ENCODE results near the gene QRICH2. TPM values are rescaled to one million over a fixed set of nuclear protein-coding genes. Genes with fewer than 3 reads are reported as not detected.
"Not testable (repeated sequence)": the region's sequence is repeated elsewhere in the genome, so short reads cannot be mapped to it uniquely, and the experiment has no call there.

The QRICH2 gene
- total RNA-seq, 4 donors from 2014 or later: 0.59 to 2.4 (median 1.1) TPM

GRCh38 chr17:76248013-76248782 lies 59.9 kb downstream of the QRICH2 start:
- TF ChIP-seq CTCF (IDR thresholded peaks at IDR 0.05 in 4 of 5, conservative IDR thresholded peaks at IDR 0.05 in 1 of 5) (peak in 2 of 5 experiments; percentile 9 to 24), POLR2A (IDR thresholded peaks at IDR 0.05) (peak in 1 of 2 donors; percentile 27)

GRCh38 chr17:76247304-76247703 lies 60.8 kb downstream of the QRICH2 start:
- ATAC-seq: no peak
- no peaks in the 10 kb centered on the region for H3K36me3 ChIP-seq
- intact Hi-C loops (cut with DNase I; ENCODE audit: low total_unique reads) (loop anchor here (10.0 kb wide), 1 partner anchor 393 kb away; the partner anchor contains the start of gene WBP2), in situ Hi-C loops (cut with MboI; ENCODE audit: low sequenced_read_pairs in 4 of 4) (no loop called here)
- no peak overlapping the region for H3K4me3 ChIP-seq
- no peak for TF ChIP-seq POLR2A (IDR thresholded peaks at IDR 0.05)
- TF ChIP-seq CTCF (IDR thresholded peaks at IDR 0.05 in 4 of 5, conservative IDR thresholded peaks at IDR 0.05 in 1 of 5): no peak
- no peak for DNase-seq
- H3K9me3 ChIP-seq: no peaks in the 10 kb centered on the region
- peak overlapping the region; percentile 80 to 91 (median 83) for H3K27ac ChIP-seq
- no peaks in the 10 kb centered on the region for H3K27me3 ChIP-seq
- peaks cover 46 to 56% of the 10 kb centered on the region in 2 donors for H3K4me1 ChIP-seq

More at GRCh38 chr17:76248013-76248782, 59.9 kb downstream of the QRICH2 start:
- H3K36me3 ChIP-seq: no peaks in the 10 kb centered on the region
- intact Hi-C loops (cut with DNase I; ENCODE audit: low total_unique reads) (loop anchor here (2.0 to 10.0 kb wide), 2 partner anchors 31 to 393 kb away; partner anchors contain the start of gene WBP2), in situ Hi-C loops (cut with MboI; ENCODE audit: low sequenced_read_pairs in 4 of 4) (no loop called here)
- ATAC-seq (peak in 1 of 2 donors; percentile 5), DNase-seq (no peak)
- no peaks in the 10 kb centered on the region for H3K9me3 ChIP-seq
- H3K4me1 ChIP-seq: peaks cover 51 to 65% of the 10 kb centered on the region in 2 donors
- H3K27ac ChIP-seq: peak overlapping the region; percentile 80 to 91 (median 83)
- no peaks in the 10 kb centered on the region for H3K27me3 ChIP-seq
- H3K4me3 ChIP-seq: peak overlapping the region in 1 of 4 donors; percentile 35

- peak; percentile 62 to 78 for DNase-seq
- Histone ChIP-seq H3K36me3 (no peaks in the 10 kb centered on the region), H3K4me1 (peaks cover 48 to 56% of the 10 kb centered on the region in 2 donors), H3K27me3 (no peaks in the 10 kb centered on the region), H3K27ac (peak overlapping the region; percentile 80 to 91 (median 83)), H3K4me3 (no peak overlapping the region), H3K9me3 (no peaks in the 10 kb centered on the region)
- TF ChIP-seq CTCF (IDR thresholded peaks at IDR 0.05 in 4 of 5, conservative IDR thresholded peaks at IDR 0.05 in 1 of 5): no peak
- TF ChIP-seq POLR2A (IDR thresholded peaks at IDR 0.05): peak; percentile 55 to 67
- in situ Hi-C loops (cut with MboI; ENCODE audit: low sequenced_read_pairs in 4 of 4): no loop called here
- peak; percentile 84 to 89 for ATAC-seq
- intact Hi-C loops (cut with DNase I; ENCODE audit: low total_unique reads): loop anchor here (10.0 kb wide), 1 partner anchor 392 kb away; the partner anchor contains the start of gene WBP2
Observed at GRCh38 chr17:76246080-76247066, 61.7 kb downstream of the QRICH2 start.

GRCh38 chr17:76244721-76245120 lies 63.4 kb downstream of the QRICH2 start:
- H3K4me3 ChIP-seq; DNase-seq; in situ Hi-C loops (cut with MboI; ENCODE audit: low sequenced_read_pairs in 4 of 4); H3K9me3 ChIP-seq; H3K36me3 ChIP-seq; H3K27me3 ChIP-seq; ATAC-seq: not testable (repeated sequence)
- Histone ChIP-seq H3K27ac (peak overlapping the region in 3 of 4 donors; percentile 22 to 91 (median 65)), H3K4me1 (peaks cover 41 to 48% of the 10 kb centered on the region in 2 donors)
- intact Hi-C loops (cut with DNase I; ENCODE audit: low total_unique reads): loop anchor here (10.0 kb wide), 1 partner anchor 390 kb away; the partner anchor contains the start of gene WBP2
